Natural killer cell (primary cell): Measurements from ENCODE around the gene EEFSEC. TPM values are rescaled to one million over a fixed set of nuclear protein-coding genes. Genes with fewer than 3 reads are reported as not detected.

Source experiments
- ATAC-seq, 3 donors: fragments of 150-1000 bp in 2 of 3; fragments of 200-7000 bp in 1 of 3; cut with Tn5 transposase; 1 replicate in 1 of 3; 2 replicates in 2 of 3; pipeline ENCODE4 v1.10.0; 2021; ENCODE audit warnings: mild to moderate bottlenecking in 2 of 3, moderate library complexity in 2 of 3
- DNase-seq, 2 donors: peaks; one replicate each; pipeline versions ENCODE4 v3.0.0 to v3.0.0-alpha.2; 2013 to 2021; ENCODE audit warnings: mixed read lengths in 1 of 2
- H3K27ac ChIP-seq: one replicate; pipeline ENCODE4 v1.5.1; 2013; ENCODE audit warnings: mild to moderate bottlenecking, low read length
- H3K27me3 ChIP-seq: one replicate; pipeline ENCODE4 v1.6.1; 2013; ENCODE audit warnings: low read length; ENCODE audit not compliant: control insufficient read depth, insufficient read depth
- H3K36me3 ChIP-seq: one replicate; pipeline ENCODE4 v1.6.1; 2013; ENCODE audit warnings: low read length; ENCODE audit not compliant: control insufficient read depth, insufficient read depth
- H3K4me1 ChIP-seq: one replicate; pipeline ENCODE4 v1.6.1; 2013; ENCODE audit warnings: low read length; ENCODE audit not compliant: control insufficient read depth, insufficient read depth
- H3K4me3 ChIP-seq: one replicate; pipeline ENCODE4 v1.5.1; 2013; ENCODE audit warnings: low read length
- H3K9me3 ChIP-seq: one replicate; pipeline ENCODE4 v1.6.1; 2013; ENCODE audit warnings: low read length; ENCODE audit not compliant: control insufficient read depth, insufficient read depth
- H3K27ac Mint-ChIP-seq, 2 donors: one replicate each; pipeline ENCODE4 v1.8.0; 2022; ENCODE audit warnings: mild to moderate bottlenecking in 2 of 2, mixed read lengths in 2 of 2, moderate library complexity in 1 of 2
- H3K27me3 Mint-ChIP-seq, 2 donors: one replicate each; pipeline ENCODE4 v1.8.0; 2022; ENCODE audit warnings: low read depth in 2 of 2, mixed read lengths in 2 of 2
- H3K36me3 Mint-ChIP-seq: one replicate; pipeline ENCODE4 v1.8.0; 2022; ENCODE audit warnings: mixed read lengths
- H3K4me1 Mint-ChIP-seq, 2 donors: one replicate each; pipeline ENCODE4 v1.8.0; 2022; ENCODE audit warnings: mixed read lengths in 2 of 2
- H3K4me3 Mint-ChIP-seq: one replicate; pipeline ENCODE4 v1.8.0; 2022; ENCODE audit warnings: mild to moderate bottlenecking, moderate library complexity, mixed read lengths
- H3K9me3 Mint-ChIP-seq, 2 donors: one replicate each; pipeline ENCODE4 v1.8.0; 2022; ENCODE audit warnings: mixed read lengths in 2 of 2
- CTCF ChIP-seq: fragments of 200-600 bp; IDR thresholded peaks from one replicate; pipeline ENCODE4 v1.8.0; 2022; ENCODE audit warnings: antibody characterized with exemption
- WGBS: methylation state at CpG from one replicate; pipeline ENCODE4 v1.1.7; 2013; ENCODE audit warnings: missing lambda C conversion rate; ENCODE audit not compliant: insufficient coverage; 5-methylcytosine and 5-hydroxymethylcytosine counted together
- intact Hi-C: fragments of 100-400 bp; cut with micrococcal nuclease; formaldehyde crosslinking; loops from one replicate; pipeline ENCODE4 v1.14.2; 2022
- total RNA-seq, 4 donors: library from RNA; stranded (reverse); fragments of 120-200 nt in 1 of 4; gene quantifications; one replicate each; pipeline versions ENCODE4 v1.2.3 to v1.2.4, GENCODE V29; 2013 to 2022

EEFSEC gene
- total RNA-seq, 3 donors from 2014 or later (not counting 1 experiment from before 2014, with no cell fraction given), result 16.7 to 18.9 (median 17.6) TPM

- Histone ChIP-seq H3K4me3 (no peak overlapping the region), H3K4me1 (no peaks in the 10 kb centered on the region), H3K36me3 (no peaks in the 10 kb centered on the region), H3K27me3 (no peaks in the 10 kb centered on the region), H3K27ac (no peak overlapping the region), H3K9me3 (peaks cover 6% of the 10 kb centered on the region)
- DNase-seq (no peak), ATAC-seq (no peak)
- Mint-ChIP-seq H3K27ac (no peak overlapping the region), H3K4me1 (peaks cover 29 to 41% of the 10 kb centered on the region in 2 donors), H3K9me3 (peaks cover 2 to 5% of the 10 kb centered on the region in 2 donors), H3K4me3 (no peak overlapping the region), H3K27me3 (no peaks in the 10 kb centered on the region), H3K36me3 (peaks cover 19% of the 10 kb centered on the region)
- WGBS, result 94% methylated on average over 2 of the region's 2 CpGs
- intact Hi-C loops, result no loop called here
- TF ChIP-seq CTCF, result no peak
Measured at GRCh38 chr3:128256131-128256530, 102.8 kb downstream of the EEFSEC start.

DNA sequence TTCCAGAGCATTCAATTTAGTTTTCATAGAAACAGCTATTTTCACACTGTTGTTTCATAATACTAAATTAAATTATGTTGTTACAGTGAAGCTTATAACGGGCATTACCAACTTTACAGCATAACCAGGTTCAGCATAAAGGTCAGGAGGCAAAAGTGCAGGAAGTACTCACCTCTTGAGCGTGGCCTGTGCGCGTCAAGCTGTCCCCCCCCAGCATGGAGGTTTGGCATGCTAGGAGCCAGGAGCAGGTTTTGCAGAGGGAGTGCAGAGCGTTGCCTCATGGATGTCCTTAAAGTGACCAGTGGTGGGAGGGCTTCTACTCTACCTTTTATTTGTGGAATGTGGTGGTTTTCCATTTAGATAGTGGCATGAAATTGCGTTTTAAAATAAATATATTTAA lies 104.4 kb downstream of the EEFSEC start:
- H3K27ac ChIP-seq, result no peak overlapping the region
- peaks cover 2 to 5% of the 10 kb centered on the region in 2 donors for H3K9me3 Mint-ChIP-seq
- intact Hi-C loops, result no loop called here

GRCh38 chr3:128260275-128260674 lies 107.0 kb downstream of the EEFSEC start:
- no peak overlapping the region for H3K4me3 Mint-ChIP-seq
- ATAC-seq, result no peak
- Histone ChIP-seq H3K36me3 (peaks cover 12% of the 10 kb centered on the region), H3K4me1 (no peaks in the 10 kb centered on the region), H3K27ac (no peak overlapping the region), H3K4me3 (no peak overlapping the region), H3K9me3 (peaks cover 6% of the 10 kb centered on the region), H3K27me3 (no peaks in the 10 kb centered on the region)
- WGBS, result 100% methylated on average over 1 of the region's 1 CpG
- intact Hi-C loops, result no loop called here
- peaks cover 20% of the 10 kb centered on the region for H3K36me3 Mint-ChIP-seq
- TF ChIP-seq CTCF, result no peak
- DNase-seq, result no peak
- no peak overlapping the region for H3K27ac Mint-ChIP-seq
- peaks cover 2 to 5% of the 10 kb centered on the region in 2 donors for H3K9me3 Mint-ChIP-seq
- H3K4me1 Mint-ChIP-seq, result peaks cover 10 to 24% of the 10 kb centered on the region in 2 donors
- no peaks in the 10 kb centered on the region for H3K27me3 Mint-ChIP-seq

More for the DNA sequence above, 104.4 kb downstream of the EEFSEC start:
- Histone ChIP-seq H3K4me3 (no peak overlapping the region), H3K4me1 (no peaks in the 10 kb centered on the region), H3K36me3 (no peaks in the 10 kb centered on the region), H3K27me3 (no peaks in the 10 kb centered on the region), H3K9me3 (peaks cover 6% of the 10 kb centered on the region)
- peaks cover 20 to 41% of the 10 kb centered on the region in 2 donors for H3K4me1 Mint-ChIP-seq
- H3K27ac Mint-ChIP-seq, result no peak overlapping the region
- ATAC-seq (no peak), DNase-seq (no peak)
- no peaks in the 10 kb centered on the region for H3K27me3 Mint-ChIP-seq
- TF ChIP-seq CTCF, result no peak
- H3K36me3 Mint-ChIP-seq, result peaks cover 20% of the 10 kb centered on the region
- 94% methylated on average over 5 of the region's 6 CpGs for WGBS
- H3K4me3 Mint-ChIP-seq, result no peak overlapping the region

DNA sequence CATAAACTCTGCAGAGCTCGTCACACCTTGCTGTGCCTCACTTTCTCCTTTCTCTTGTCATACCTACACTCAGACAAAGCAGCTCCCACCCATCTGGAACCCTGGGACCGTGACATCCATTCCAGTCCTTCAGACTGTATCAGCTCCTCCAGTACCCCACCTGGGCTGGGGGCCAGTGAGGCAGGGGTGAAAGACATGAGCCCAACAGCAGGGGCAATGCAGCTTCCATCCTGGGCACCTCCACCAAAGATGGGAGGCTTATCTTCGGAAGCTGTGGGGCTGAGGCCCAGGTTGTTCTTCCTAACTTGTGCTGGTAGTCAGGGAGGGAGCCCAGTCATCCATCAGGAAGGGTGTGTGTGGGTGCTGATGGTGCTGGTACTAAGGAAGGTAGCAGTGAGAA lies 109.2 kb downstream of the EEFSEC start:
- no peak overlapping the region for H3K4me3 ChIP-seq
- peaks cover 2 to 5% of the 10 kb centered on the region in 2 donors for H3K9me3 Mint-ChIP-seq
- no peak for TF ChIP-seq CTCF
- H3K27me3 ChIP-seq, result no peaks in the 10 kb centered on the region
- WGBS, result 100% methylated on average over 3 of the region's 3 CpGs
- peaks cover 6% of the 10 kb centered on the region for H3K9me3 ChIP-seq
- ATAC-seq (no peak), DNase-seq (no peak)
- H3K27me3 Mint-ChIP-seq, result no peaks in the 10 kb centered on the region
- intact Hi-C loops, result no loop called here
- H3K4me1 ChIP-seq, result no peaks in the 10 kb centered on the region
- no peak overlapping the region for H3K27ac Mint-ChIP-seq
- peaks cover 20% of the 10 kb centered on the region for H3K36me3 Mint-ChIP-seq
- H3K4me3 Mint-ChIP-seq, result no peak overlapping the region
- peaks cover 14% of the 10 kb centered on the region for H3K36me3 ChIP-seq
- no peak overlapping the region for H3K27ac ChIP-seq
- H3K4me1 Mint-ChIP-seq, result peaks cover 2 to 8% of the 10 kb centered on the region in 2 donors
